Thyroid gland (tissue), 4 donors: ENCODE results near the gene TSC22D4. TPM values are rescaled to one million over a fixed set of nuclear protein-coding genes. Genes with fewer than 3 reads are reported as not detected.

Experiments used
- total RNA-seq, 4 donors: library from RNA; depleted of rRNA; stranded (reverse); fragments of >200 nt; gene quantifications; one replicate each; pipeline ENCODE4 v1.2.3, GENCODE V29; 2016

The TSC22D4 gene
- total RNA-seq, 4 donors from 2014 or later, result 22.7 to 37.8 (median 27.9) TPM

Other genes starting within 250 kb of the TSC22D4 start
- not detected for gene SPDYE3, start 171.5 kb downstream of the TSC22D4 start, total RNA-seq
- gene PILRB, start 121.1 kb downstream of the TSC22D4 start, total RNA-seq, result 10 to 100 TPM; 60.9 to 86.5 (median 73.9) TPM
- gene PILRA, start 105.7 kb downstream of the TSC22D4 start, total RNA-seq, result 1 to 10 TPM; 2.4 to 6.4 (median 4.4) TPM
- 1 to 10 TPM; 3.6 to 7.1 (median 4.3) TPM for gene ZCWPW1, start 50.5 kb downstream of the TSC22D4 start, total RNA-seq
- 10 to 100 TPM; 42.9 to 48.7 (median 45.6) TPM for gene MEPCE, start 49.4 kb downstream of the TSC22D4 start, total RNA-seq
- 10 to 100 TPM; 28.4 to 67.2 (median 45.5) TPM for gene PPP1R35, start 42.7 kb downstream of the TSC22D4 start, total RNA-seq
- 1 to 10 TPM in 1 of 4 donors, not detected in 3; 2.0 TPM for gene SPACDR, start 15.0 kb downstream of the TSC22D4 start, total RNA-seq
- 1 to 10 TPM in 2 of 4 donors, under 1 TPM in 1, not detected in 1; 0.40 to 1.3 (median 1.0) TPM for gene NYAP1, start 4.7 kb upstream of the TSC22D4 start, total RNA-seq
- 10 to 100 TPM; 26.1 to 34.6 (median 28.0) TPM for gene AGFG2, start 60.0 kb upstream of the TSC22D4 start, total RNA-seq
- gene SAP25, start 94.7 kb upstream of the TSC22D4 start, total RNA-seq, result 1 to 10 TPM in 2 of 4 donors, not detected in 2; 1.5 to 6.2 TPM
- gene LRCH4, start 106.9 kb upstream of the TSC22D4 start, total RNA-seq, result 100 to 1,000 TPM in 1 of 4 donors, 10 to 100 TPM in 3; 55.0 to 107 (median 76.6) TPM
- under 1 TPM; 0.13 to 0.88 (median 0.50) TPM for gene FBXO24, start 107.1 kb upstream of the TSC22D4 start, total RNA-seq
- 10 to 100 TPM; 12.9 to 36.3 (median 22.1) TPM for gene PCOLCE, start 123.1 kb upstream of the TSC22D4 start, total RNA-seq
- 10 to 100 TPM in 3 of 4 donors, 1 to 10 TPM in 1; 9.1 to 22.7 (median 12.3) TPM for gene MOSPD3, start 133.3 kb upstream of the TSC22D4 start, total RNA-seq
- gene TFR2, start 162.3 kb upstream of the TSC22D4 start, total RNA-seq, result under 1 TPM in 2 of 4 donors, not detected in 2; 0.22 to 0.27 TPM
- under 1 TPM in 1 of 4 donors, not detected in 3; 0.93 TPM for gene ACTL6B, start 177.2 kb upstream of the TSC22D4 start, total RNA-seq
- 100 to 1,000 TPM; 168 to 221 (median 186) TPM for gene GNB2, start 194.5 kb upstream of the TSC22D4 start, total RNA-seq
- gene GIGYF1, start 215.0 kb upstream of the TSC22D4 start, total RNA-seq, result 10 to 100 TPM; 30.5 to 46.9 (median 35.3) TPM
- 10 to 100 TPM; 15.8 to 44.8 (median 21.0) TPM for gene POP7, start 226.9 kb upstream of the TSC22D4 start, total RNA-seq
- not detected for gene EPO, start 241.3 kb upstream of the TSC22D4 start, total RNA-seq